ENCODE measurements around the gene ZNF423.

ZNF423 gene

GRCh38 chr16:49800876-49801275 lies 55.0 kb downstream of the ZNF423 start:
- no peak overlapping the region for H3K27ac ChIP-seq
- TF ChIP-seq CTCF (conservative IDR thresholded peaks at IDR 0.05), result no peak

DNA sequence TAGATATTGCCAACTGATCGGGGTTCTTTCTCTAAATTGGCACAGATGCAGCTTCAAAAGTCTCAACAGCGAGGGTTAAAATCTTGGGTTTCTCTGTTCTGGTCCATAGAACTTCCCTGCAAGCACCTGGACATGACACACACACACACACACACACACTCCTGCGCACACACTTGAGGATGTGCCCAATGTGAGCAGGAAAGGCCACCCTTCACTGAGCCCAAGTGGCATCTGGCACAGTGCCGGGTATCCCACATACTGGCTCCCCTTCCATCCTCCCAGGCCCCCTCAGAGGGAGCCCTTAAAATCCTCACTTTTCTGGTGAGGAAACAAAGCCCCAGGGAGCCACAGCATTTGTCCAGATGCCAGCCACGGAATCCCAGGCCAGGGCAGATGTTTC lies 55.5 kb downstream of the ZNF423 start:
- H3K27ac ChIP-seq, result no peak overlapping the region
- TF ChIP-seq CTCF (conservative IDR thresholded peaks at IDR 0.05), result no peak

DNA sequence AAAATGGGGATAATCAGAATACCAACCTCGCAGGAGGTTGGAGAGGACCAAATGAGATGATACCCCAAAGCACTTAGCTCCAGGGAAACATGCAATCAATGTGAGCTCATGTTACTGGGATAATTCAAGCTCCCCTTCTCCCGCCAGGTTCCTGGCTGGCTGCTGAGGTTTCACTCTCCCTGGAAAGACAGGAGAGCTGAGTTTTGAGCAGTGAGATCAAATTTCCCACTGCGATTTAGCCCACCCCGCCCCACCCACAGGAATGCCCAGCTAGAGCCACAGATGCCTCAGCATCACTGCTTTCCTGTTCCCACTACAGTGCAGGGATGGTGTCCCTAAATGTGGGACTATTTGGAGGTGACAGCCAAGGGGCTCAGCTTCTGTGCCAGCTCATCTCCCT lies 56.7 kb downstream of the ZNF423 start:
- no peak for TF ChIP-seq CTCF (conservative IDR thresholded peaks at IDR 0.05)

GRCh38 chr16:49795513-49795912 lies 60.4 kb downstream of the ZNF423 start:
- H3K27ac ChIP-seq, result no peak overlapping the region
- TF ChIP-seq CTCF (conservative IDR thresholded peaks at IDR 0.05), result no peak

More for the DNA sequence above, 56.7 kb downstream of the ZNF423 start:
- H3K27ac ChIP-seq, result no peak overlapping the region

GRCh38 chr16:49793244-49793643 lies 62.7 kb downstream of the ZNF423 start:
- no peak for TF ChIP-seq CTCF (conservative IDR thresholded peaks at IDR 0.05)
- no peak overlapping the region for H3K27ac ChIP-seq

DNA sequence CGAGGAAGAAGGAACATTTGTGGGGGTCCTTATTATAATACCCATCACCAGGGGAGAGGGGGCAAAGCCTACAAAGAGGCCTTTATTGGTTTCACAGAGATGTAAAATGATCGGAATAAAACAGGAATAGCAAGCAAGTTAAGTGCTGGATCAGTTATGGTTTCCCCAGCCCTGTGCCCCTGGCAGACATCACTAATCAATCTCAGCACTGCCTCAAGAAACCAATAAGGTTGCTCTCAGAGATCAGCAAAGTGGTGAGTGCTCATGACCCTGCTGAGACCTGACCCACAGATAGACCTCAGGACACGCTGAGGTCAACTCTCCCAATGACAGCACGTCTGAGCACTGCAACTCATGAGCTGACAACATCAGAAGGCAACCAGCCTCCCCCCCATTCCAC lies 66.3 kb downstream of the ZNF423 start:
- no peak for TF ChIP-seq CTCF (conservative IDR thresholded peaks at IDR 0.05)
- no peak overlapping the region for H3K27ac ChIP-seq

- TF ChIP-seq CTCF (conservative IDR thresholded peaks at IDR 0.05), result no peak
- H3K27ac ChIP-seq, result no peak overlapping the region
These were observed 66.9 kb downstream of the ZNF423 start for GRCh38 chr16:49788986-49789385.

DNA sequence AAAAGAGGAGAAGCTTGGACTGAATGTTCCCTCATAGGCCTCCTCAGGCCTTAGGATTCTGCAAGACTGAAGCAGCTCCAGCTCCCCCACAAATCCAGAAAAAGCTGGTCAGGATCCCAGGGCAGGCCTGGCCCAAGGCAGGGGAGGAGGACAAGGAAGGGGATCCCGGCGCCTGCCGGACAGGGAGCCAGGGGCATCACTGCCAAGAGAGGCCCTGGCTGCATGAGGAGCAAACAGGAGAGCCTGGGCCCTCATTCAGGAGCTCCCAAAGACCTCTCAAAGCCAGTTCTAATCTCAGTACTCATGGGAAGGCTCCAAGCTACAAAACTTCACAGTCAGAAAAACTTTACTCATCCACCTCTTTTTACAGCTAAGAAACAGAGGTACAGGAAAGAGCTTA lies 67.3 kb downstream of the ZNF423 start:
- TF ChIP-seq CTCF (conservative IDR thresholded peaks at IDR 0.05), result no peak
- no peak overlapping the region for H3K27ac ChIP-seq

Data from VCaP (cell line).